ENCODE measurements around the gene PTPRR. TPM values are rescaled to one million over a fixed set of nuclear protein-coding genes. Genes with fewer than 3 reads are reported as not detected.

Gene PTPRR
- total RNA-seq, 2 experiments from 2014 or later = not detected

DNA sequence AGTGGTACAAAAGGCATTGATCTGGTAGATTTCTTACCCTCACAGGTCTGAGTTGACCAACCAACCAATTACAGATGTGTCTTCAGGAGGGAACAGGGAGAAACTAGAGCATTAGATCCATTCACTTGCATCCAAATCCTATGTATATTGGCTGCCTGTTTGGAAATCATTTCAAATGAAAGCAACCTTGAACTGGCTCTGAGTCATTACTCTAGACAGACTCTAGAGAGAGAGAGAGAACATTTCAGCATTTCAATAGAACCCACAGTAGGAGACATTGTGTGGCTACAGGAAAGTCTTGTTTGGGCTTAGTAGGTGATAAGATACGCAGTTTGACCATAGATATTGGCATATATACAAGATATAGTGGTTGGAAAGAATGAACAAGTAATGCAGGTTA lies 114.5 kb downstream of the PTPRR start:
- H3K4me1 ChIP-seq (ENCODE audit: insufficient read depth, low read length, poor library complexity, severe bottlenecking) = no peaks in the 10 kb centered on the region
- no peak overlapping the region for H3K4me3 ChIP-seq (ENCODE audit: low read depth, low read length, poor library complexity, severe bottlenecking)
- intact Hi-C loops (cut with micrococcal nuclease; ENCODE audit: unreplicated experiment) = no loop called here
- no peak overlapping the region for H3K4me2 ChIP-seq (ENCODE audit: low read length)
- no peak overlapping the region for H3K27ac ChIP-seq (ENCODE audit: low read depth, low read length, poor library complexity, severe bottlenecking)
- ChIA-PET CTCF (ENCODE audit: unreplicated experiment) (no interaction called here), POLR2A (no interaction called here)
- H4K20me1 ChIP-seq (ENCODE audit: insufficient read depth, low read length) = no peaks in the 10 kb centered on the region
- no peak for DNase-seq (ENCODE audit: low spot score)
- no peak for TF ChIP-seq EZH2phosphoT487 (IDR thresholded peaks at IDR 0.05; ENCODE audit: borderline replicate concordance, low read depth, low read length)
- TF ChIP-seq, protein P1, sequence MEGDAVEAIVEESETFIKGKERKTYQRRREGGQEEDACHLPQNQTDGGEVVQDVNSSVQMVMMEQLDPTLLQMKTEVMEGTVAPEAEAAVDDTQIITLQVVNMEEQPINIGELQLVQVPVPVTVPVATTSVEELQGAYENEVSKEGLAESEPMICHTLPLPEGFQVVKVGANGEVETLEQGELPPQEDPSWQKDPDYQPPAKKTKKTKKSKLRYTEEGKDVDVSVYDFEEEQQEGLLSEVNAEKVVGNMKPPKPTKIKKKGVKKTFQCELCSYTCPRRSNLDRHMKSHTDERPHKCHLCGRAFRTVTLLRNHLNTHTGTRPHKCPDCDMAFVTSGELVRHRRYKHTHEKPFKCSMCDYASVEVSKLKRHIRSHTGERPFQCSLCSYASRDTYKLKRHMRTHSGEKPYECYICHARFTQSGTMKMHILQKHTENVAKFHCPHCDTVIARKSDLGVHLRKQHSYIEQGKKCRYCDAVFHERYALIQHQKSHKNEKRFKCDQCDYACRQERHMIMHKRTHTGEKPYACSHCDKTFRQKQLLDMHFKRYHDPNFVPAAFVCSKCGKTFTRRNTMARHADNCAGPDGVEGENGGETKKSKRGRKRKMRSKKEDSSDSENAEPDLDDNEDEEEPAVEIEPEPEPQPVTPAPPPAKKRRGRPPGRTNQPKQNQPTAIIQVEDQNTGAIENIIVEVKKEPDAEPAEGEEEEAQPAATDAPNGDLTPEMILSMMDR (conservative IDR thresholded peaks at IDR 0.05; ENCODE audit: low read length) = no peak
- H3K79me2 ChIP-seq (ENCODE audit: insufficient read depth, low read depth, low read length) = no peaks in the 10 kb centered on the region
- no peaks in the 10 kb centered on the region for H3K36me3 ChIP-seq (ENCODE audit: insufficient read depth, low read length)
- no peaks in the 10 kb centered on the region for H3K9me3 ChIP-seq (ENCODE audit: low read length)
- BruUV-seq (replicated peaks) = no TSS peak
- no peak overlapping the region for H2AFZ ChIP-seq (ENCODE audit: low read length)
- H3K9me2 ChIP-seq (ENCODE audit: insufficient read depth, low read length) = no peaks in the 10 kb centered on the region

DNA sequence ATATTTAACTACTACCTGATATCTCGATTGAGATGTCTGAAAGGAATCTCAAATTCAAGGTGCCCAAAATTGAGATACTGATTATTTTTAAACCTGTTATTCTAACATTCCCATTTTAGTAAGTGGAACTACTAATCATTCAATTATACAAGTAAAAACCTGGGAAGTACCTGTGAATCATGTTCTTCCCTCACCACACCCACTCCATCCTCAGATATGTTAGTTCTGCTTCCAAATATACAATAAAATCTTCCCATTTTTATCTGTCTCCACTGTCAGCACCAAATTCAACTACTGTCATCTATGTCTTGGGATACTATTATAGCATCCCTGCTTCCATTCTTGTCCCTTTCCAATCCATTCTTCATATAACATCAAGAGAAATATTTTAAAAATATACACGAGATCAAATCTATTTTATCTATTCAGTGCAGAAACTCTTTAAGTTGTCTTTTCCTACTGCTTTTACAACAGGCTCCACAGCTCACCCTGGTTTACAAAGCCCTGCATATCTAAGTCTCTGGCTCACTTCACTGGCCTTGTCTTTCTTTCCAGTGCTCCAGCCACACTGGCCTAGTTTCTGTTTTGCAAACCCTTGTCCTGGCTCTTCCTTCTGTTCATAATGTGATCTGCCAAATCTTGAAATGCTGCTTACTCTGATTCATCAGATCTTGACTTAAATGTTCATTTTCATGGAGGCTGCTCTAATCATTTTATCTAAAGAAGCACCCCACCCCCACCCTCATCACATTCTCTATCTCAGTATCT lies 122.3 kb downstream of the PTPRR start:
- no TSS peak for BruUV-seq (replicated peaks)
- Histone ChIP-seq H3K9me2 (ENCODE audit: insufficient read depth, low read length) (no peaks in the 10 kb centered on the region), H3K27ac (ENCODE audit: low read depth, low read length, poor library complexity, severe bottlenecking) (no peak overlapping the region), H3K4me1 (ENCODE audit: insufficient read depth, low read length, poor library complexity, severe bottlenecking) (no peaks in the 10 kb centered on the region), H3K4me3 (ENCODE audit: low read depth, low read length, poor library complexity, severe bottlenecking) (no peak overlapping the region), H3K4me2 (ENCODE audit: low read length) (no peak overlapping the region), H3K36me3 (ENCODE audit: insufficient read depth, low read length) (no peaks in the 10 kb centered on the region), H3K9me3 (ENCODE audit: low read length) (no peaks in the 10 kb centered on the region), H2AFZ (ENCODE audit: low read length) (no peak overlapping the region), H3K79me2 (ENCODE audit: insufficient read depth, low read depth, low read length) (no peaks in the 10 kb centered on the region), H4K20me1 (ENCODE audit: insufficient read depth, low read length) (no peaks in the 10 kb centered on the region)
- DNase-seq (ENCODE audit: low spot score) = no peak
- TF ChIP-seq, protein P1 (conservative IDR thresholded peaks at IDR 0.05; ENCODE audit: low read length) = no peak
- TF ChIP-seq EZH2phosphoT487 (IDR thresholded peaks at IDR 0.05; ENCODE audit: borderline replicate concordance, low read depth, low read length) = no peak
- ChIA-PET POLR2A (no interaction called here), CTCF (ENCODE audit: unreplicated experiment) (no interaction called here)
- intact Hi-C loops (cut with micrococcal nuclease; ENCODE audit: unreplicated experiment) = no loop called here

DNA sequence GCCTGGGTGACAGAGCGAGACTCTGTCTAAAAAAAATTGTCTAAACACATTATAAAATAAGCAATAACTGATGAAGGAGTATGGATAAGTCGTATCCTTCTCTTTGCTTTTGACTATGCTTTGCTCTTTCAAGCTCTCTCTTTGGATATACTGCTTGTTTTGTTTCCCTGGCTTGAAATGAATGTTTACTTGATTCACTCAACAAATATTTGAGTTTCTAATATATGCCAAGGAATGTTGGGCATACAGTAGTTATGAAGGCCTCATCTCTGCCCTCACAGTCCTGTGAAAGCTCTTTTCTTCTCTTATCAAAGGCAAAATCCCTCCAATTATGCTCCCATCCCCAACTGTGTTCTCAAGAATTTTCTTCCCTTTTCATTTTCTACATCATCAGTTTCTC lies 123.5 kb downstream of the PTPRR start:
- H3K4me3 ChIP-seq (ENCODE audit: low read depth, low read length, poor library complexity, severe bottlenecking) = no peak overlapping the region
- no peaks in the 10 kb centered on the region for H3K36me3 ChIP-seq (ENCODE audit: insufficient read depth, low read length)
- no peaks in the 10 kb centered on the region for H3K9me3 ChIP-seq (ENCODE audit: low read length)
- intact Hi-C loops (cut with micrococcal nuclease; ENCODE audit: unreplicated experiment) = no loop called here
- H2AFZ ChIP-seq (ENCODE audit: low read length) = no peak overlapping the region
- CTCF ChIA-PET (ENCODE audit: unreplicated experiment) = no interaction called here
- H3K79me2 ChIP-seq (ENCODE audit: insufficient read depth, low read depth, low read length) = no peaks in the 10 kb centered on the region
- POLR2A ChIA-PET = interaction anchor here (0.5 kb wide), 1 partner anchor 472 kb away, joined by 3 read pairs; no protein-coding TSS in a partner anchor
- no TSS peak for BruUV-seq (replicated peaks)
- H4K20me1 ChIP-seq (ENCODE audit: insufficient read depth, low read length) = no peaks in the 10 kb centered on the region
- DNase-seq (ENCODE audit: low spot score) = no peak
- no peak overlapping the region for H3K4me2 ChIP-seq (ENCODE audit: low read length)
- H3K9me2 ChIP-seq (ENCODE audit: insufficient read depth, low read length) = no peaks in the 10 kb centered on the region
- no peak for TF ChIP-seq EZH2phosphoT487 (IDR thresholded peaks at IDR 0.05; ENCODE audit: borderline replicate concordance, low read depth, low read length)
- TF ChIP-seq, protein P1 (conservative IDR thresholded peaks at IDR 0.05; ENCODE audit: low read length) = no peak
- H3K4me1 ChIP-seq (ENCODE audit: insufficient read depth, low read length, poor library complexity, severe bottlenecking) = no peaks in the 10 kb centered on the region
- H3K27ac ChIP-seq (ENCODE audit: low read depth, low read length, poor library complexity, severe bottlenecking) = no peak overlapping the region
